T-cell (primary cell): ENCODE measurements around the gene ADAM10. TPM values are rescaled to one million over a fixed set of nuclear protein-coding genes. Genes with fewer than 3 reads are reported as not detected.

Source experiments
- ATAC-seq, 4 experiments: fragments of 200-7000 bp in 3 of 4; fragments of 150-1000 bp in 1 of 4; cut with Tn5 transposase; replicated peaks in 1 of 4; 1 replicate in 3 of 4; 2 replicates in 1 of 4; pipeline ENCODE4 v1.10.0; 2021; ENCODE audit warnings: moderate library complexity in 3 of 4, mild to moderate bottlenecking in 2 of 4, moderate number of reproducible peaks in 1 of 4
- CTCF ChIA-PET, 2 donors: fragments of 300-600 bp; sonication (Branson Sonifier 250); formaldehyde crosslinking; loops; one replicate each; lab custom pipeline; 2022; ENCODE audit warnings: antibody characterized with exemption in 2 of 2; lab: Charles Lee
- POLR2A ChIA-PET, 2 donors: fragments of 300-600 bp; sonication (Branson Sonifier 250); formaldehyde crosslinking; loops; one replicate each; lab custom pipeline; 2022; ENCODE audit warnings: antibody characterized with exemption in 2 of 2; lab: Charles Lee
- DNase-seq, 35 experiments: peaks; one replicate each; pipeline versions ENCODE4 v3.0.0 to v3.0.0-alpha.2; 2013 to 2023
- H3K27ac ChIP-seq: one replicate; pipeline ENCODE4 v1.5.1; 2013; ENCODE audit warnings: low read length
- H3K27me3 ChIP-seq, 2 experiments: replicated peaks in 1 of 2; 1 replicate in 1 of 2; 2 replicates in 1 of 2; pipeline versions ENCODE4 v1.6.1 to v1.7.0; 2013; ENCODE audit warnings: low read length in 1 of 2, mixed read lengths in 1 of 2; ENCODE audit not compliant: control insufficient read depth in 2 of 2, insufficient read depth in 2 of 2; ENCODE audit errors: extremely low read depth in 1 of 2
- H3K36me3 ChIP-seq, 2 donors: 1 replicate in 1 of 2; 2 replicates in 1 of 2; pipeline versions ENCODE4 v1.6.1 to v1.7.0; 2013; ENCODE audit warnings: low read length in 1 of 2; ENCODE audit not compliant: control insufficient read depth in 2 of 2, insufficient read depth in 1 of 2; ENCODE audit errors: extremely low read depth in 1 of 2
- H3K4me1 ChIP-seq, 2 experiments: 1 replicate in 1 of 2; 2 replicates in 1 of 2; pipeline versions ENCODE4 v1.6.1 to v1.7.0; 2013; ENCODE audit warnings: low read length in 2 of 2, mixed read lengths in 1 of 2; ENCODE audit not compliant: insufficient read depth in 2 of 2, control insufficient read depth in 1 of 2; ENCODE audit errors: extremely low read depth in 1 of 2
- H3K4me3 ChIP-seq, 2 donors: 1 replicate in 1 of 2; 2 replicates in 1 of 2; pipeline versions ENCODE4 v1.5.1 to v1.7.0; 2013; ENCODE audit warnings: mild to moderate bottlenecking in 2 of 2, low read length in 1 of 2, moderate library complexity in 1 of 2; ENCODE audit not compliant: control insufficient read depth in 1 of 2; ENCODE audit errors: extremely low read depth in 1 of 2
- H3K9me3 ChIP-seq: 2 replicates; pipeline ENCODE4 v1.7.0; 2013
- H3K27ac Mint-ChIP-seq, 2 donors: one replicate each; pipeline ENCODE4 v1.8.0; 2020 to 2021; ENCODE audit warnings: mild to moderate bottlenecking in 2 of 2, mixed read lengths in 2 of 2
- H3K27me3 Mint-ChIP-seq, 2 donors: one replicate each; pipeline ENCODE4 v1.8.0; 2021 to 2022; ENCODE audit warnings: mixed read lengths in 2 of 2
- H3K36me3 Mint-ChIP-seq: one replicate; pipeline ENCODE4 v1.8.0; 2021; ENCODE audit warnings: mixed read lengths
- H3K4me1 Mint-ChIP-seq, 3 donors: one replicate each; pipeline ENCODE4 v1.8.0; 2020 to 2022; ENCODE audit warnings: mixed read lengths in 3 of 3, mild to moderate bottlenecking in 1 of 3
- H3K4me3 Mint-ChIP-seq, 3 donors: one replicate each; pipeline ENCODE4 v1.8.0; 2020 to 2022; ENCODE audit warnings: mild to moderate bottlenecking in 3 of 3, mixed read lengths in 3 of 3, moderate library complexity in 3 of 3
- H3K9me3 Mint-ChIP-seq, 3 donors: one replicate each; pipeline ENCODE4 v1.8.0; 2020 to 2022; ENCODE audit warnings: mixed read lengths in 3 of 3
- WGBS: methylation state at CpG from one replicate; pipeline ENCODE4 v1.1.5; 2013; ENCODE audit warnings: missing lambda C conversion rate; ENCODE audit not compliant: insufficient coverage; 5-methylcytosine and 5-hydroxymethylcytosine counted together
- total RNA-seq, 35 experiments: library from RNA in 6 of 35; stranded (reverse) in 6 of 35; fragments of 120-200 nt in 1 of 35; gene quantifications; one replicate each; pipeline versions ENCODE4 v1.2.1 to v1.2.4 and lab custom pipeline; 2013 to 2026

The ADAM10 gene
- total RNA-seq, 5 donors from 2014 or later (not counting 1 experiment from before 2014, with no cell fraction given), result 99.5 to 146 (median 113) TPM

DNA sequence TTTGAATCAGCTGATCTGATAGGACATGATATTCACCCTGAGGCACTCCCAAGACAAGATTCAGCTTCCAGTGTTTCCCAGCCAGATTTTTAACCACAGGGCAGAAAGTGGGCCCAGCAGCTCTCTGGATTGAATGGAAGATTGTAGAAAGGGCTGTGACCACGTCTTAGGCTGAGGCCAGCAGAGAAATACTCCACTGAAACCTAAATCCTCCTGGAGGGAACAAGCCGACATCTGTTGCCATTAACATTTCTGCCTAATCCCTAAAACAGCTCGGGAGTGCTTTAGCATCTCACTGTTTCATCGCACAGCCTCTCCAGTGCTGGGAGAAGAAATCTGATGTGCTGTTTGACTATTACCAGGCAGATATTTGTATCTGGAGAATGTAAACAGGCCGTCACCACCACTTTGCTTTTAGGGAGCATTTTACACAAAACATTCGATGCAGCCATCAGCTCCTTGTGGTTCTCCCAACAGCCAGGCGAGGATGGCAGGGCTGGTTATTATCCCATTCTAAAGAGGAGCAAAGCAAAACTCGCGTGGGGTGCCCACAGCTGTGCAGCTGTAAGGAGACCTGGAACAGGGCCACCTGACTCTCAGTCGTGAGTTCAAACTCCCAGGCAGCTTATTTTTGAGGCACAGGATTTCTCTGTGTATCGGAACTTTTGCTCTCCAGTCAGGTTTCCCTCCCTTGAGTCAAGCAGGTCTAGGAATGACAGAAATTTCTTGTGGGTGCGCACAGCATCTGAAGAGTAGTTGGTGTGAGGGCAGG is 200.3 kb downstream of the ADAM10 start:
- CTCF ChIA-PET, result no interaction called here
- H3K27ac Mint-ChIP-seq, result no peak overlapping the region

DNA sequence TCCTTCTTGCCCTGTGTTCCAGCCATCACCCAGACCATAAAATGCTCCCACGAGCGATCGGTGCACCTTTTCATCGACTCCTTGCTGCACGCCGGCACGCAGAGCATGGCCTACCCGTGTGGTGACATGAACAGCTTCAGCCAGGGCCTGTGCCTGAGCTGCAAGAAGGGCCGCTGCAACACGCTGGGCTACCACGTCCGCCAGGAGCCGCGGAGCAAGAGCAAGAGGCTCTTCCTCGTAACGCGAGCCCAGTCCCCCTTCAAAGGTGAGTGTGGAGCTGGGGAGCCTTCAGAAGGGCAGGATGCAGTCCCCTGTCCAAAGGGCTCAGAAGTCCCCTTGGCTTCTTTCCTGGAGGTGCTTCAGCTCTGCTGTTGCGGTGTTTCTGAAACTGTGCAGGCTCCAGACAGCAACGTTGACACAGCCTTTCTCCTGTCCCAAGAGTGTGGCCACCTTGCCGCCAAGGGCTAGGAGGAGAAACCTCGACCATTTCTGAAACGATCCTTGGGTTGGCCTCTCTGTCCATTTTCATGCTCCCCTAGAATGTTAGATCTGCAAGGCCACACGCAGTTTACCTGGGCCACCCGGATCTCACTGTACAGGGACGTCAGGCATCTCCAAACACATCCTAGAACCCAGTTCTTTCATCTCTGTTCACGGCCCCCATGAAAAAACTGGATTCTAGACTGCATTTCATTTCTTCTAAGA is 201.0 kb downstream of the ADAM10 start:
- WGBS, result 97% methylated on average over 15 of the region's 26 CpGs
- H3K9me3 Mint-ChIP-seq, result no peaks in the 10 kb centered on the region
- Histone ChIP-seq H3K27ac (no peak overlapping the region), H3K36me3 (no peaks in the 10 kb centered on the region), H3K4me1 (peaks cover 9 to 26% of the 10 kb centered on the region in 2 experiments), H3K9me3 (no peaks in the 10 kb centered on the region), H3K27me3 (peaks cover 0 to 11% of the 10 kb centered on the region in 2 experiments), H3K4me3 (no peak overlapping the region)
- H3K27ac Mint-ChIP-seq, result no peak overlapping the region
- DNase-seq, result no peak
- CTCF ChIA-PET, result no interaction called here
- no peak overlapping the region for H3K4me3 Mint-ChIP-seq
- no peak for ATAC-seq
- no peaks in the 10 kb centered on the region for H3K27me3 Mint-ChIP-seq
- POLR2A ChIA-PET, result interaction anchor here in 1 of 2 donors (0.6 kb wide), 1 partner anchor 197 kb away, joined by 3 read pairs; no protein-coding TSS in a partner anchor
- H3K36me3 Mint-ChIP-seq, result no peaks in the 10 kb centered on the region
- H3K4me1 Mint-ChIP-seq, result peaks cover 31 to 44% (median 37%) of the 10 kb centered on the region in 3 donors

More for the DNA sequence above, 200.3 kb downstream of the ADAM10 start:
- H3K4me1 Mint-ChIP-seq, result peaks cover 31 to 49% (median 39%) of the 10 kb centered on the region in 3 donors
- no peaks in the 10 kb centered on the region for H3K36me3 ChIP-seq
- no peak overlapping the region for H3K4me3 ChIP-seq
- no peaks in the 10 kb centered on the region for H3K36me3 Mint-ChIP-seq
- DNase-seq, result no peak
- H3K9me3 Mint-ChIP-seq, result no peaks in the 10 kb centered on the region
- no peak for ATAC-seq
- H3K27me3 ChIP-seq, result peaks cover 0 to 11% of the 10 kb centered on the region in 2 experiments
- 95% methylated on average over 7 of the region's 12 CpGs for WGBS
- POLR2A ChIA-PET, result interaction anchor here in 1 of 2 donors (0.6 kb wide), 1 partner anchor 196 kb away, joined by 3 read pairs; no protein-coding TSS in a partner anchor
- peaks cover 9 to 26% of the 10 kb centered on the region in 2 experiments for H3K4me1 ChIP-seq
- H3K27ac ChIP-seq, result no peak overlapping the region
- H3K4me3 Mint-ChIP-seq, result no peak overlapping the region
- H3K9me3 ChIP-seq, result no peaks in the 10 kb centered on the region
- no peaks in the 10 kb centered on the region for H3K27me3 Mint-ChIP-seq

GRCh38 chr15:58547628-58548307 is 201.7 kb downstream of the ADAM10 start:
- Mint-ChIP-seq H3K4me3 (no peak overlapping the region), H3K9me3 (no peaks in the 10 kb centered on the region), H3K27ac (no peak overlapping the region), H3K4me1 (peaks cover 31 to 44% (median 37%) of the 10 kb centered on the region in 3 donors), H3K36me3 (no peaks in the 10 kb centered on the region), H3K27me3 (no peaks in the 10 kb centered on the region)
- ChIA-PET POLR2A (interaction anchor here in 1 of 2 donors (0.7 kb wide), 1 partner anchor 71 kb away, joined by 4 read pairs; no protein-coding TSS in a partner anchor), CTCF (no interaction called here)
- H3K27me3 ChIP-seq, result peaks cover 0 to 9% of the 10 kb centered on the region in 2 experiments
- peaks cover 9 to 26% of the 10 kb centered on the region in 2 experiments for H3K4me1 ChIP-seq
- WGBS, result 92% methylated on average over 3 of the region's 9 CpGs
- H3K4me3 ChIP-seq, result no peak overlapping the region
- H3K36me3 ChIP-seq, result no peaks in the 10 kb centered on the region
- H3K9me3 ChIP-seq, result no peaks in the 10 kb centered on the region
- DNase-seq, result no peak
- no peak for ATAC-seq
- no peak overlapping the region for H3K27ac ChIP-seq

DNA sequence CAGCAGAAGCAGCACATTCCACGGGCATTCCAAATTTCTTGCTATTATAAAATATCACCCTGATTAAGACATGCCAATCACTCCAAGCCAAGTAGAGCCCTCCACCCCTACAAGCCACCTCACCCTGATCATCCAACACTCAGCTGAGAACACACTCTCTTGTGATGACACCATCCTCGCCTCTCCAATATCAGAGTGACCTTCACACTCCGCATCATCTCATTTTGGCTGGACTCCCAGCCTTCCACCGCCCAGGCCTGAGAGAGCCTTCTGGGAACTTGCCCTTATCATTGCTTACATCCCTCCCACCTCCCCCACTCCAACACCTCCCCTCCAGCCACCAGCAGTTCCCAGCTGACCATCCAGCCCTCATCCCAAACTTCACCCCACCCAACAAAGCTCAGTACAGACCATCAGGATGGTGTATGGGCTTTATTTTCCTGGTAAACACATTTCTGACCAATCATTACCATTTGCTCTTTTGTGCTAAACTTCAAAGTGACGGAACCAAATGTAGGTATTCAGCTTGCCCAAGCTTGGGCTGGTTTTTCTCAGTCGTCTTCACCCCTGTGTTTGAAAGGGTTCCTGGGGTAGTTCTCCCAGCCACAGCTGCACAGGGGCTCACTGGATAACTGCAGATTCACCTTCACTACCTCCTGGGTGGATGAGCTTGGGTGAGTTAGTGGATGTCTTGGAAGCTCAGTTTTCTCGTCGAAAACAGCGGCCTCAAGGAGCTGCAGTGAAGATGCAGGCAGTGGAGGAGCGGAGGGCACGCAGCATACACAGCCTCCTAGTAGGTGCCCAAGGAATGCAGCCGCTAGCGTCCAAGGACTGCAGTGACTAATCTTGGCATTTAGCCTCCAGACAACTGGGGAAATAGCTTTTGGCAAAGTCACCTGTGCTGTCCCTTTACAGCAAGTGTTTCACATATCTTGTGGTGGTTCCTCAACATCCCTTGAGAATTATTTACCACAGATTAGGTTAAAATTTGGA is 202.6 kb downstream of the ADAM10 start:
- DNase-seq (no peak), ATAC-seq (no peak)
- 99% methylated on average over 10 of the region's 13 CpGs for WGBS
- H3K4me1 ChIP-seq, result peaks cover 9 to 24% of the 10 kb centered on the region in 2 experiments
- no peaks in the 10 kb centered on the region for H3K36me3 ChIP-seq
- H3K4me3 ChIP-seq, result no peak overlapping the region
- no peaks in the 10 kb centered on the region for H3K9me3 Mint-ChIP-seq
- no peaks in the 10 kb centered on the region for H3K27me3 Mint-ChIP-seq
- peaks cover 29 to 40% (median 35%) of the 10 kb centered on the region in 3 donors for H3K4me1 Mint-ChIP-seq
- no peak overlapping the region for H3K27ac ChIP-seq
- H3K36me3 Mint-ChIP-seq, result no peaks in the 10 kb centered on the region
- peaks cover 0 to 2% of the 10 kb centered on the region in 2 experiments for H3K27me3 ChIP-seq
- H3K4me3 Mint-ChIP-seq, result no peak overlapping the region
- POLR2A ChIA-PET, result interaction anchor here in 1 of 2 donors (0.7 kb wide), 1 partner anchor 70 kb away, joined by 4 read pairs; no protein-coding TSS in a partner anchor
- H3K27ac Mint-ChIP-seq, result no peak overlapping the region
- no peaks in the 10 kb centered on the region for H3K9me3 ChIP-seq
- CTCF ChIA-PET, result no interaction called here

DNA sequence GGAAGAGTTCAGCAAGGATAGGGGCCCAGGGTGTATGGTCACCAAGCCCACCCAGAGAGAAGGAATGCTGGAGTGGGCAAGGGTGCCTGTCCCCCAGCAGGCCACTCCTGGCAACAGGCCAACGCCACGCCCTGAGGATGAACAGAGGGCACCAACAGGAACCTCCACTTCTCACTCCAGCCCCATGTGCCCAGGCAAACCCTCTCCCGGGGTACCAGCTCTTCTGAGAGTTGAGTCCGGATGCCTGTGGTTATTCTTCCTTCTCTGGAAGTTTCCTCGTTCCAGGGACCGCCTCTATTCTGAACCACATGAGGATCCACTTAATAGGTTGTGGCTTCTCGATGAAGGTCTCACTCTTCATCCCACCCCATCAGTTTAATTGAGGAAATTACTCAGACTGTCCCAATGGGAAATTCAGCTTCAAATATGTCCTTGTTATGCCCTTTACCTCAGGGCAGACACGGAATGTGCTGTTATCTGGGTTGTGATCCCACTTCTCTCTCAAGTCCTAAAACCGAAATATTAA is 203.4 kb downstream of the ADAM10 start:
- H3K4me3 Mint-ChIP-seq, result peak overlapping the region in 1 of 3 donors; percentile 25
- ATAC-seq (no peak), DNase-seq (no peak)
- H3K36me3 ChIP-seq, result no peaks in the 10 kb centered on the region
- WGBS, result 85% methylated on average over 6 of the region's 9 CpGs
- CTCF ChIA-PET, result no interaction called here
- H3K4me1 ChIP-seq, result peaks cover 7 to 22% of the 10 kb centered on the region in 2 experiments
- H3K27ac Mint-ChIP-seq, result no peak overlapping the region
- H3K27me3 ChIP-seq, result no peaks in the 10 kb centered on the region
- H3K9me3 Mint-ChIP-seq, result no peaks in the 10 kb centered on the region
- H3K9me3 ChIP-seq, result no peaks in the 10 kb centered on the region
- no peaks in the 10 kb centered on the region for H3K36me3 Mint-ChIP-seq
- POLR2A ChIA-PET, result no interaction called here
- peaks cover 21 to 32% (median 27%) of the 10 kb centered on the region in 3 donors for H3K4me1 Mint-ChIP-seq
- H3K27me3 Mint-ChIP-seq, result no peaks in the 10 kb centered on the region
- H3K4me3 ChIP-seq, result no peak overlapping the region
- no peak overlapping the region for H3K27ac ChIP-seq
